Esophagus muscularis mucosa (tissue), 4 donors: Measurements from ENCODE around the gene FCER2. TPM values are rescaled to one million over a fixed set of nuclear protein-coding genes. Genes with fewer than 3 reads are reported as not detected.

Experiments
- DNase-seq: peaks from one replicate; pipeline ENCODE4 v3.0.0-alpha.2; 2017; ENCODE audit errors: extremely low spot score
- H3K27ac ChIP-seq, 4 donors: fragments of 200-600 bp; sonication (generic); replicated peaks in 1 of 4; 1 replicate in 3 of 4; 2 replicates in 1 of 4; pipeline ENCODE4 v1.5.1; 2016 to 2019; ENCODE audit warnings: mild to moderate bottlenecking in 1 of 4
- H3K27me3 ChIP-seq, 4 donors: fragments of 200-600 bp; sonication (generic); one replicate each; pipeline versions ENCODE4 v1.5.1 to v1.6.0; 2016 to 2019
- H3K36me3 ChIP-seq, 4 donors: fragments of 200-600 bp; sonication (generic); one replicate each; pipeline ENCODE4 v1.5.1; 2016 to 2019
- H3K4me1 ChIP-seq, 4 donors: fragments of 200-600 bp; sonication (generic); one replicate each; pipeline ENCODE4 v1.5.1; 2016 to 2019
- H3K4me3 ChIP-seq, 4 donors: fragments of 200-600 bp; sonication (generic); 1 replicate in 2 of 4; 2 replicates in 2 of 4; pipeline ENCODE4 v1.5.1; 2016 to 2019; ENCODE audit warnings: mild to moderate bottlenecking in 4 of 4, moderate library complexity in 1 of 4
- H3K9me3 ChIP-seq, 4 donors: fragments of 200-600 bp; sonication (generic); 1 replicate in 3 of 4; 2 replicates in 1 of 4; pipeline ENCODE4 v1.5.1; 2016 to 2019
- CTCF ChIP-seq, 3 experiments: fragments of 200-600 bp in 2 of 3; fragments of 450-650 bp in 1 of 3; sonication (generic) in 2 of 3; IDR thresholded peaks; one replicate each; pipeline ENCODE4 v1.5.1; 2017 to 2019; ENCODE audit warnings: antibody characterized with exemption in 3 of 3, mild to moderate bottlenecking in 2 of 3, moderate library complexity in 1 of 3
- EP300 ChIP-seq: sonication (generic); formaldehyde crosslinking; IDR thresholded peaks from one replicate; pipeline ENCODE4 v1.6.1; 2017; ENCODE audit warnings: antibody characterized with exemption
- POLR2A ChIP-seq: fragments of 450-650 bp; IDR thresholded peaks from one replicate; pipeline ENCODE4 v1.6.1; 2017; ENCODE audit warnings: antibody characterized with exemption, moderate library complexity, mild to moderate bottlenecking, low read depth
- POLR2AphosphoS5 ChIP-seq, 2 donors: sonication (generic); formaldehyde crosslinking; IDR thresholded peaks; one replicate each; pipeline ENCODE4 v1.6.1; 2017; ENCODE audit warnings: antibody characterized with exemption in 2 of 2
- WGBS: methylation state at CpG from one replicate; pipeline ENCODE4 v1.1.5; 2018; 5-methylcytosine and 5-hydroxymethylcytosine counted together
- intact Hi-C: fragments of 100-400 bp; cut with DNase I; formaldehyde crosslinking; loops from one replicate; pipeline ENCODE4 v1.15.1; 2023
- total RNA-seq, 4 donors: library from RNA; depleted of rRNA; stranded (reverse); fragments of >200 nt; gene quantifications; one replicate each; pipeline versions ENCODE4 v1.1.0 to v1.2.1, GENCODE V29; 2016

Gene FCER2
- total RNA-seq, 4 donors from 2014 or later = 0.29 TPM; not detected in 3

- Histone ChIP-seq H3K4me3 (no peak overlapping the region), H3K4me1 (peaks cover 0 to 10% (median 5%) of the 10 kb centered on the region in 4 donors), H3K36me3 (no peaks in the 10 kb centered on the region), H3K27ac (no peak overlapping the region), H3K9me3 (no peaks in the 10 kb centered on the region), H3K27me3 (peaks cover 0 to 94% (median 20%) of the 10 kb centered on the region in 4 donors)
- TF ChIP-seq EP300 (no peak), CTCF (IDR thresholded peaks at IDR 0.05) (no peak), POLR2AphosphoS5 (IDR thresholded peaks at IDR 0.05) (no peak)
- no peak for DNase-seq
- 84% methylated on average over 38 of the region's 43 CpGs for WGBS
- intact Hi-C loops = no loop called here
These were observed 60.3 kb downstream of the FCER2 start for GRCh38 chr19:7641290-7642276.

- Histone ChIP-seq H3K27ac (no peak overlapping the region), H3K9me3 (no peaks in the 10 kb centered on the region), H3K4me3 (no peak overlapping the region), H3K36me3 (no peaks in the 10 kb centered on the region), H3K27me3 (peaks cover 0 to 94% (median 22%) of the 10 kb centered on the region in 4 donors), H3K4me1 (peaks cover 0 to 11% (median 5%) of the 10 kb centered on the region in 4 donors)
- DNase-seq = no peak
- intact Hi-C loops = no loop called here
- TF ChIP-seq EP300 (no peak), CTCF (IDR thresholded peaks at IDR 0.05) (no peak), POLR2A (no peak), POLR2AphosphoS5 (IDR thresholded peaks at IDR 0.05) (no peak)
- 90% methylated on average over 9 of the region's 11 CpGs for WGBS
These were observed 61.1 kb downstream of the FCER2 start for GRCh38 chr19:7640803-7641202.

- Histone ChIP-seq H3K36me3 (no peaks in the 10 kb centered on the region), H3K27me3 (peaks cover 0 to 96% (median 20%) of the 10 kb centered on the region in 4 donors), H3K9me3 (no peaks in the 10 kb centered on the region), H3K4me1 (peaks cover 0 to 11% (median 5%) of the 10 kb centered on the region in 4 donors), H3K4me3 (no peak overlapping the region), H3K27ac (no peak overlapping the region)
- WGBS = 96% methylated on average over 13 of the region's 13 CpGs
- no peak for DNase-seq
- no peak for TF ChIP-seq EP300
- TF ChIP-seq CTCF (IDR thresholded peaks at IDR 0.05) = no peak
- no peak for TF ChIP-seq POLR2AphosphoS5 (IDR thresholded peaks at IDR 0.05)
- no peak for TF ChIP-seq POLR2A
- intact Hi-C loops = no loop called here
These were observed 62.0 kb downstream of the FCER2 start for GRCh38 chr19:7639863-7640348.

- peaks cover 0 to 87% (median 20%) of the 10 kb centered on the region in 4 donors for H3K27me3 ChIP-seq
- intact Hi-C loops = no loop called here
- no peak for DNase-seq
- H3K4me3 ChIP-seq = no peak overlapping the region
- H3K27ac ChIP-seq = no peak overlapping the region
- no peaks in the 10 kb centered on the region for H3K9me3 ChIP-seq
- 46% methylated on average over 10 of the region's 12 CpGs for WGBS
- TF ChIP-seq EP300 (no peak), POLR2AphosphoS5 (IDR thresholded peaks at IDR 0.05) (no peak), POLR2A (no peak), CTCF (IDR thresholded peaks at IDR 0.05) (no peak)
- peaks cover 0 to 11% (median 5%) of the 10 kb centered on the region in 4 donors for H3K4me1 ChIP-seq
- no peaks in the 10 kb centered on the region for H3K36me3 ChIP-seq
These were observed 63.0 kb downstream of the FCER2 start for GRCh38 chr19:7638802-7639465.

Other genes starting within 250 kb of the FCER2 start
- gene PEX11G, start 213.1 kb downstream of the FCER2 start, total RNA-seq = 1 to 10 TPM; 1.7 to 5.3 (median 3.7) TPM
- 100 to 1,000 TPM in 3 of 4 donors, 10 to 100 TPM in 1; 95.4 to 168 (median 137) TPM for gene ZNF358, start 186.0 kb downstream of the FCER2 start, total RNA-seq
- gene MCOLN1, start 179.5 kb downstream of the FCER2 start, total RNA-seq = 10 to 100 TPM; 11.3 to 20.7 (median 14.4) TPM
- gene PNPLA6, start 166.4 kb downstream of the FCER2 start, total RNA-seq = 100 to 1,000 TPM in 2 of 4 donors, 10 to 100 TPM in 2; 58.1 to 156 (median 85.7) TPM
- under 1 TPM; 0.11 to 0.42 (median 0.18) TPM for gene CAMSAP3, start 106.3 kb downstream of the FCER2 start, total RNA-seq
- gene XAB2, start 72.6 kb downstream of the FCER2 start, total RNA-seq = 10 to 100 TPM; 32.0 to 56.2 (median 44.5) TPM
- gene PET100, start 72.3 kb downstream of the FCER2 start, total RNA-seq = 10 to 100 TPM; 19.5 to 80.9 (median 26.2) TPM
- gene PCP2, start 68.4 kb downstream of the FCER2 start, total RNA-seq = not detected
- gene STXBP2, start 65.0 kb downstream of the FCER2 start, total RNA-seq = 10 to 100 TPM in 3 of 4 donors, 1 to 10 TPM in 1; 7.2 to 14.4 (median 11.7) TPM
- 1 to 10 TPM in 1 of 4 donors, not detected in 3; 1.3 TPM for gene RETN, start 33.1 kb downstream of the FCER2 start, total RNA-seq
- 1 to 10 TPM in 1 of 4 donors, under 1 TPM in 2, not detected in 1; 0.34 to 2.0 (median 0.42) TPM for gene MCEMP1, start 25.0 kb downstream of the FCER2 start, total RNA-seq
- gene TRAPPC5, start 21.3 kb downstream of the FCER2 start, total RNA-seq = 10 to 100 TPM; 12.5 to 84.7 (median 64.8) TPM
- 1 to 10 TPM in 3 of 4 donors, under 1 TPM in 1; 0.75 to 2.5 (median 1.8) TPM for gene CLEC4G, start 30.0 kb upstream of the FCER2 start, total RNA-seq
- 10 to 100 TPM in 1 of 4 donors, 1 to 10 TPM in 3; 4.0 to 13.1 (median 8.4) TPM for gene CD209, start 45.4 kb upstream of the FCER2 start, total RNA-seq
- gene CLEC4M, start 61.1 kb upstream of the FCER2 start, total RNA-seq = not detected
- 10 to 100 TPM; 19.9 to 42.0 (median 29.2) TPM for gene EVI5L, start 128.1 kb upstream of the FCER2 start, total RNA-seq
- under 1 TPM in 1 of 4 donors, not detected in 3; 0.52 TPM for gene PRR36, start 172.3 kb upstream of the FCER2 start, total RNA-seq
- gene LRRC8E, start 186.4 kb upstream of the FCER2 start, total RNA-seq = 1 to 10 TPM in 1 of 4 donors, under 1 TPM in 2, not detected in 1; 0.33 to 1.0 (median 0.46) TPM
- gene MAP2K7, start 201.7 kb upstream of the FCER2 start, total RNA-seq = 10 to 100 TPM; 17.2 to 31.9 (median 24.5) TPM
- 1 to 10 TPM; 2.2 to 8.3 (median 6.1) TPM for gene TGFBR3L, start 212.7 kb upstream of the FCER2 start, total RNA-seq
- gene SNAPC2, start 218.2 kb upstream of the FCER2 start, total RNA-seq = 10 to 100 TPM; 32.4 to 47.2 (median 35.0) TPM
- gene CTXN1, start 224.0 kb upstream of the FCER2 start, total RNA-seq = 10 to 100 TPM; 28.7 to 59.4 (median 49.2) TPM
- gene TIMM44, start 241.5 kb upstream of the FCER2 start, total RNA-seq = 100 to 1,000 TPM in 1 of 4 donors, 10 to 100 TPM in 3; 61.6 to 111 (median 98.5) TPM